OCI-M1 (cell line): ENCODE results near the gene AKAP8.
"Not testable (repeated sequence)": the region's sequence is repeated elsewhere in the genome, so short reads cannot be mapped to it uniquely, and the experiment has no call there.

Experiments
- DNase-seq: peaks from one replicate; lab custom pipeline; 2025; lab: John Stamatoyannopoulos, UW

AKAP8 gene

DNA sequence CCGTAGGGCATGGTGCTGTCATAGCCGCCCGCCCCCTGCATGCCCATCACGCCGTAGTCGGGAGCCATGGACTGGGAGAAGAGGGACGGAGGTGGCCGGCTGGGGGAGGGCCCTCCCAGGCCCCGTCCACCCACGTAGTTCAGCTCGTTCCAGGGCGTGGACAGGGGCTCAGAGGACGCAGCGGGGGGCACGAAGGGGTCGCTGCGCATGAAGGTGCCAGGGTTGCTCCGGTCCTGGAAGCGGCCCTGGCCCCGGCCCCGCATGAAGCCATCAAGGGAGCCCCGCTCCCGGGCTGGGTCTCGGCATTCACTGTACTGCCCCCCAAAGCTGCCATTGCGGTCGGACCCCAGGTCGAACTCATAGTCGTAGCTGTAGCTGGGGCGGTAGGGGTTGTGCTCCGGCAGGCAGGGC lies 6.7 kb downstream of the AKAP8 start:
- no peak for DNase-seq

DNA sequence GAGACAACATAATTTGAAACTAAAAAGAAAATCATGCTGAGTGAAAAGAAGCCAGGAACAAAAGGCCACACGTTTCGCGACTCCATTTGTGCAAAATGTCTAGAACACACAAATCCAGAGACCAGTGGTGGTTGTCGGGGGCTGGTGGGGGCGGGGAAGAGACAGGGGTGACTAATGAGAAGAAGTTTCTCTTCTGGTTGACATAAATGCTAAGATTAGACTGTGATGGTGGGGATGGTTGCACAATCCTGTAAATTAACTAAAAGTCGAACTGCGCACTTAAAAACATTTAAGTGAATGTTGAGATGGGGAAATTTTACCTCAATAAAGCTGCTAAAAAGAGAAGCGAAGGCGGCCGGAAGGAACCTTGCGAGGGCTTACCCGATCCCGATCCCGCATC lies 7.1 kb downstream of the AKAP8 start:
- DNase-seq: no peak

DNA sequence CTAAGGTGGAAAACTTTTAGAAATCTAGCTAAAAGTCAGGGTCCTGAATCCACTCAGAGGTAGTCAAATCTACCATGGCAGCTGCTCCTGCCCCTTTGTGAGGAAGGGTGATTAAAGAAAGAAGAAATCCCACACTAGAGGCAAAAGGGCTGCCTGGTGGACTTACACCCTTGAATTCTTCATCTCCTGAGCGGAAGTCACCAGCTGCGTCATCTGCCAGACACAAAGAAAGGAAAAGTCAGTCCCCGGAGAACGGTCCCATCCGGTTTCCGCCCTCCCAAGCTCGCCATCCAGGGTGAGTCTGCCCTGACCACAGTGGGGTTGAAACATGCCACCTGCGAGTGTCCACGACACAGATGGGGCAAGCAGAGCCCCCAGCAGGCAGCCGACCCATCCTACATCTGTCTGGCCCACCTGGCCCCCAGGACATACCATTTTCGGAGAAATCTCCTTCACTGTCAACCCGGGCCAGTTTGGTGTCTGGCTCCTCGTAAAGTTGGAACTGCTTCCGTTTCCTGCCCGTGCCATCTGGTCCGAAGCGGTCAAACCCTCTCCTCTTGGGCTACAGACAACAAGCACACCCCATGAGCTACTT lies 7.7 kb downstream of the AKAP8 start:
- no peak for DNase-seq

DNA sequence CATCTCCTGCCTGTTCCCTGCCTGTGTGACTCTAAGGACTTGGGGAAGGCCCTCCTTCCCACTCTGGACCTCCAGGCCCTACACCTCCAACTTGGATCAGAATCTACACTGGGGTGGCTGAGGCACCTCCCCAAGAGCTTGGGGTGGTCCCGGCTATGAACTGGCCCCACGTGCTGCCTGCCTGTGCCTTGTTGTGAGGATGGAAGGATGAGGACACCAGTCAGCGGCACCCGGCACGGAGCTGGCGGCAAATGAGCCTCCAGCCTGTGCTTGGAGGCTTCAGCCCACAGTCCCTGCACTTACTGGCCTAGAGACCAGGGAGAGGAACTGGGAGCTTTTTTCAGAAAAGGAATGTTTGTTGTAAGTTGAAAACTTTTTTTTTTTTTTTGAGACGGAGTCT lies 8.5 kb downstream of the AKAP8 start:
- no peak for DNase-seq

- DNase-seq: no peak
Measured at GRCh38 chr19:15369594-15369891, 10.0 kb downstream of the AKAP8 start.

- no peak for DNase-seq
Measured at GRCh38 chr19:15368798-15369593, 10.6 kb downstream of the AKAP8 start.

DNA sequence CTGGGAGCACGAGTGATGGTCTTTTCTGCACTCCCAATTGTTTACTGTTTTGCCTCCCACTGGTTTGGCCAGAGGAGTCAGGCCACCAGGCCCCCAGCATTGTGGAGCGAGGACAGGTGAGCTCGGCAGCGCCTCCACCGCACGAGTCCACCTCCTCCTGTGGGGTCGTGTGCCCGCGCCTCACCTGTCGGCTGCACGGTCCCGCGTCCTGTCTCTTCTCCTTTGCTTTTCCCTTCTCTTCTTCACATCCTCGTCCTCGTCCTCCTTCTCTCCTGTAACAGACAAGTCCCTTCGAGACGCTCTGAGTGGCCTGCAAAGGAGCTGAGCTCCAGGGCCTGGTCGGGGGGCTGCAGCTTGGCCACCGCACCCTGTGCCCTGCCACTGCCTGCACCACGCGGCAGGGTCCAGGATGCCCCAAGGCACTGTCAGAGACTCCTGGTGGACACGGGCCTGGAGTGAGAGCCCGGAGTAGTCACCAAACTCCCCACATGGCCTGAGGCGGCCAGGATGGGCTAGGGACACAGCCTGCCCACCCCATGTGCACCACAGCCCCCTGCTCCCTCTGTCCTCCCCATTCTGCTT lies 11.4 kb downstream of the AKAP8 start:
- DNase-seq: no peak

- DNase-seq: no peak
Measured at GRCh38 chr19:15367439-15367838, 12.1 kb downstream of the AKAP8 start.

DNA sequence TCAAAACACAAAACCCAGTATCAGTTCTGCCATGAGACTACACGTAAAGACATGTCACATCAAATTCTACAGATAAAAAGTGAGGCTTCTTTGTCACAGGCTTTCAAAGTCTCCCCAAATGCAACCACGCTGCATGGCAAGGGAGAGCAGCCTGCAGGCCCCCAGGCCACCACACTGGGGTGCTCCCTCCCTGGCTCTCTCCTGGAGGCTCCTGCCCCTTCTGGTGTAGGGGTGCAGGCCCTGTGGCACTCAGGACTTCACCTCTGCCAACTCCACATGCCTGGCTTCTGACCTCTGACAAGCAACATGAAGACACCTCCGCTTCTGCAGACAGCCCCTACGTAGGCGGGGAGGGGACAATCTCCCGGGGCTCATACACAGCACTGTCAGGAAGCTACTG lies 14.3 kb downstream of the AKAP8 start:
- DNase-seq: no peak

DNA sequence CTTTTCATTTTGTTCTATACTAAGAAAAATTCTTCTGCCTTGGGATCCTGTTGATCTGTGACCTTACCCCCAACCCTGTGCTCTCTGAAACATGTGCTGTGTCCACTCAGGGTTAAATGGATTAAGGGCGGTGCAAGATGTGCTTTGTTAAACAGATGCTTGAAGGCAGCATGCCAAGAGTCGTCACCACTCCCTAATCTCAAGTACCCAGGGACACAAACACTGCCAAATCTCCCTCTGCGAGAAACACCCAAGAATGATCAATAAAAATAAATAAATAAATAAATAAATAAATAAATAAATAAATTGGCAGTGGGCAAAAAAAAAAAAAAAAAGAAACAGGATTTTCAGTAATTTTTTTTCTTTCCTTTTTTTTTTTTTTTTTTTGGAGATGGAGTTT lies 15.8 kb downstream of the AKAP8 start:
- DNase-seq: not testable (repeated sequence)

DNA sequence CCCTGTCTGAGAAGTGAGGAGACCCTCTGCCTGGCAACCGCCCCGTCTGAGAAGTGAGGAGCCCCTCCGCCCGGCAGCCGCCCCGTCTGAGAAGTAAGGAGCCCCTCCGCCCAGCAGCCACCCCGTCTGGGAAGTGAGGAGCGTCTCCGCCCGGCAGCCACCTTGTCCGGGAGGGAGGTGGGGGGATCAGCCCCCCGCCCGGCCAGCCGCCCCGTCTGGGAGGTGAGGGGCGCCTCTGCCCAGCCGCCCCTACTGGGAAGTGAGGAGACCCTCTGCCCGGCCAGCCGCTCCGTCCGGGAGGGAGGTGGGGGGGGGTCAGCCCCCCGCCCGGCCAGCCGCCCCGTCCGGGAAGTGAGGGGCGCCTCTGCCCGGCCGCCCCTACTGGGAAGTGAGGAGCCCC lies 16.5 kb downstream of the AKAP8 start:
- not testable (repeated sequence) for DNase-seq

GRCh38 chr19:15360015-15360414 lies 19.6 kb downstream of the AKAP8 start:
- not testable (repeated sequence) for DNase-seq

- peak; percentile 53 for DNase-seq
Measured at GRCh38 chr19:15358918-15359317, 20.7 kb downstream of the AKAP8 start.

GRCh38 chr19:15357906-15358305 lies 21.7 kb downstream of the AKAP8 start:
- DNase-seq: no peak

DNA sequence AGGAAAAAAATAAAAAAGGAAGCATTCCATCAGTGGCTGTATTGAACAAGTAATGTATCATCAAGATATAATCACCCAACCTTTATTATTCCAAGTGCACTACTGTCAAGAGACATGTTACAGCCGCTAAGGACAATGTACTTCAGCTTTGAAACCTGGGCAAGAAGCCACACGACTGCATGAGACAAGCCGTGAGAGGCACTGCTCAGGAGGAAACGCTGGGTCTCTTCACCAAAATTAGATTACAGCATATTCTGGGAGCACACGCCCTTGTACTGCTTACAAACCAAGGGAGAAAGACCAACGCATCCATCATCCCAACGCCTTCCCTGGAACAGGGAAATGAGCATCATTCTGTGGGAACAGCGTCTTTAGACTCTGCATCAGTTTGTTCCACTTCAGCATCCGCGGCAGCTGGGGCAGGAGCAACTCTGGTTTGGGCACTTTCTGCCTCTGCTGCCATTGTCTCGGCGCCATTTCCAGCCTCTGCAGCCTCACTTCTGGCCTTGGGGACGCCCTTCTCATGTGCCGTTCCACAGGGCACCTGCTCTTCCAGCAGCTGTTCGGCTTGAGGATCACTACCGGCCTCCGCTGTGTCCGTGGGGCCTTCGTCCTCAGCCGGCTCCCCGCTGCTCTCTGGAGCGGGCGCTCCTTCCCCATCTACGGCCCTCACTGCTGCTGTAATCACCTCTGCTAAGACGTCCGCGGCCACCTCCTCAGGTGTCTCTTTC lies 24.9 kb downstream of the AKAP8 start:
- no peak for DNase-seq

DNA sequence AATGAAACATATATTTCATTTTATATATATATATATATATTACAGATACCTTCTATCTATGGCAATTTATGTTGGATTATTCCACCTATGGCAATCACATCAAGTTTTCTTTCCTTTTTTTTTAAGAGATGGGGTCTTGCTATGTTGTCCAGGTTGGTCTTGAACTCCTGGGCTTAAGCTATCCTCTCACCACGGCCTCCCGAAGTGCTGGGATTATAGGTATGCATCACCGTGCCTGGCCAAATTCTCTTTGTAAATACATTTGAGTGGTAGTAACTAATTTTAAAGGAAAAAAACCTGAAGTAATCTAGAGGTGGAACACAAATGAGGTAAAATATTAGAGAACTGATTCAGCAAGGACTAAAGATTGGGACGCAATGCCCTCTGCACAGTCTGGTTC lies 25.7 kb downstream of the AKAP8 start:
- no peak for DNase-seq

- not testable (repeated sequence) for DNase-seq
Measured at GRCh38 chr19:15352535-15352934, 27.1 kb downstream of the AKAP8 start.

- DNase-seq: not testable (repeated sequence)
Measured at GRCh38 chr19:15341328-15341727, 38.3 kb downstream of the AKAP8 start.

DNA sequence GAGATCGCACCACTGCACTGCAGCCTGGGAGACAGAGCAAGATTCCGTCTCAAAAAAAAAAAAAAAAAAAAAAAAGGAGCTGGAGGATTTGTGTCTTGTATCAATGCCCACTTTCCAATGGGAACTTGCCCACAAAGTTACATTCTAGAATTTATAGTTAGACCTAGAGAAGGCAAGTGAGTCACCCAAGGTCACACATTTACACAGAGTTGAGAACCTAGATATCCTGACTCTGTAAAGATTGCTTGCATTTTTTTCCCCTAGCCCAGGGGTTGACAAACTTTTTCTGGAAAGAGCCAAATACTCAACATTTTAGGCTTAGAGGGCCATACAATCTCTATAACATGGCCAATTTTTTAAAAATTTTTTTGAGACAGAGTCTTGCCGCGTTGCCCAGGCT lies 39.5 kb downstream of the AKAP8 start:
- DNase-seq: no peak

- no peak for DNase-seq
Measured at GRCh38 chr19:15337202-15337601, 42.4 kb downstream of the AKAP8 start.

DNA sequence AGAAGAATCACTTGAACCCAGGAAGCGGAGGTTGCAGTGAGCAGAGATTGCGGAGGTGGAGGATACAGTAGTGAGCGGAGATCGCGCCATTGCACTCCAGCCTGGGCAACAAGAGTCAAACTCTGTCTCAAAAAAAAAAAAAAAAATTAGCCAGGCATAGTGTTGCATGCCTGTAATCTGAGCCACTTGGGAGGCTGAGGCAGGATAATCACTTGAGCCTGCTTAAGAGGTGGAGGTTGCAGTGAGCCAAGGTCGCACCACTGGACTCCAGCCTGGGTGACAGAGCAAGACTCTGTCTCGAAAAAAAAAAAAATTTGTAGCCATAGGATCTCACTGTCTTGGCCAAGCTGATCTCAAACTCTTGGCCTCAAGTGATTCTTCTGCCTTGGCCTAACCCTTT lies 43.6 kb downstream of the AKAP8 start:
- not testable (repeated sequence) for DNase-seq

- DNase-seq: peak; percentile 87
Measured at GRCh38 chr19:15332311-15332996, 47.1 kb downstream of the AKAP8 start, which contains the start of gene BRD4. Gene BRD4 (minus strand): TSS chr19:15332539. CDS start chr19:15273099, 59,440 bp downstream.
